ENCODE data around the gene BCL2L1. TPM values are rescaled to one million over a fixed set of nuclear protein-coding genes. Genes with fewer than 3 reads are reported as not detected.

The BCL2L1 gene
- total RNA-seq, 2 donors from 2014 or later, result 96.2 to 103 TPM

- 52 to 53% methylated on average over 11 of the region's 11 CpGs for WGBS, 2 donors
- Histone ChIP-seq H3K27ac (peak overlapping the region; percentile 94 to 96 (median 94)), H3K9me3 (no peaks in the 10 kb centered on the region), H3K36me3 (replicated peaks in 1 of 2; ENCODE audit: insufficient read depth in 1 of 2, low read depth in 2 of 2) (no peaks in the 10 kb centered on the region), H3K4me1 (peaks cover 86% of the 10 kb centered on the region), H3K4me3 (no peak overlapping the region), H3K27me3 (no peaks in the 10 kb centered on the region)
- TF ChIP-seq POLR2A (IDR thresholded peaks at IDR 0.05) (peak in 2 of 3 donors; percentile 49 to 65), CTCF (IDR thresholded peaks at IDR 0.05) (peak in 1 of 7 experiments; percentile 7)
- ATAC-seq, result peak; percentile 97
- intact Hi-C loops (cut with DNase I), result no loop called here
- DNase-seq, result peak; percentile 86 to 93 (median 90)
Observed at GRCh38 chr20:31704225-31705119, 18.2 kb downstream of the BCL2L1 start.

GRCh38 chr20:31701591-31701990 is 21.1 kb downstream of the BCL2L1 start:
- Histone ChIP-seq H3K27ac (peak overlapping the region in 3 of 4 donors; percentile 94 to 96 (median 95)), H3K27me3 (no peaks in the 10 kb centered on the region), H3K4me1 (peaks cover 85% of the 10 kb centered on the region), H3K36me3 (replicated peaks in 1 of 2; ENCODE audit: insufficient read depth in 1 of 2, low read depth in 2 of 2) (no peaks in the 10 kb centered on the region), H3K4me3 (no peak overlapping the region), H3K9me3 (no peaks in the 10 kb centered on the region)
- intact Hi-C loops (cut with DNase I), result no loop called here
- DNase-seq, result no peak
- no peak for ATAC-seq
- TF ChIP-seq POLR2A (IDR thresholded peaks at IDR 0.05) (no peak), CTCF (IDR thresholded peaks at IDR 0.05) (no peak)
- 72 to 86% methylated on average over 1 of the region's 1 CpG for WGBS, 2 donors

DNA sequence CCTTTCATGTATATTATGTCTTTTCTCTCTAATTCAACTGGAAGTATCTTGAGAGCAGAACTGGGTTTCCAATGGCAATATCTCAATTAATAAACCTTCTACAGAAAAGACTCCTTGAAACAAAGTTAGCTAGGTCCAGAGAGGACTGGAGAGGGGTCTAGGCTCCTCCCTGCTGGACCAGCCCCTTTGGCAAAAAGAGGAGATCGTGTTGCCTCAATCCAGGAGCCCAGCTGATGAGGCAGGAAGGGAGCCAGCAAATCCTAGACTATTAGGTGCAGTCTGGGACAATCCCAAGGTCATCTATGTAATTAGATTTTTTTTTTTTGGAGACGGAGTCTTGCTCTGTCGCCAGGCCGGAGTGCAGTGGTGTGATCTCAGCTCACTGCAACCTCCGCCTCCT is 21.9 kb downstream of the BCL2L1 start:
- ATAC-seq (no peak), DNase-seq (no peak)
- Histone ChIP-seq H3K36me3 (replicated peaks in 1 of 2; ENCODE audit: insufficient read depth in 1 of 2, low read depth in 2 of 2) (no peaks in the 10 kb centered on the region), H3K27me3 (no peaks in the 10 kb centered on the region), H3K27ac (peak overlapping the region in 3 of 4 donors; percentile 74 to 94 (median 82)), H3K4me3 (no peak overlapping the region), H3K4me1 (peaks cover 85% of the 10 kb centered on the region), H3K9me3 (no peaks in the 10 kb centered on the region)
- intact Hi-C loops (cut with DNase I), result no loop called here
- TF ChIP-seq POLR2A (IDR thresholded peaks at IDR 0.05) (no peak), CTCF (IDR thresholded peaks at IDR 0.05) (no peak)
- 60 to 62% methylated on average over 5 of the region's 5 CpGs for WGBS, 2 donors

- Histone ChIP-seq H3K27ac (peak overlapping the region; percentile 74 to 94 (median 80)), H3K4me1 (peaks cover 83% of the 10 kb centered on the region), H3K9me3 (no peaks in the 10 kb centered on the region), H3K27me3 (no peaks in the 10 kb centered on the region), H3K4me3 (no peak overlapping the region), H3K36me3 (replicated peaks in 1 of 2; ENCODE audit: insufficient read depth in 1 of 2, low read depth in 2 of 2) (no peaks in the 10 kb centered on the region)
- intact Hi-C loops (cut with DNase I), result no loop called here
- DNase-seq, result no peak
- no peak for ATAC-seq
- 85 to 89% methylated on average over 7 of the region's 7 CpGs for WGBS, 2 donors
- TF ChIP-seq POLR2A (IDR thresholded peaks at IDR 0.05) (no peak), CTCF (IDR thresholded peaks at IDR 0.05) (no peak)
Observed at GRCh38 chr20:31699801-31700728, 22.6 kb downstream of the BCL2L1 start.

All from body of pancreas (tissue), 4 donors.